Lower leg skin (tissue), 4 donors: ENCODE measurements around the gene AOC2. TPM values are rescaled to one million over a fixed set of nuclear protein-coding genes. Genes with fewer than 3 reads are reported as not detected.

Source experiments
- DNase-seq, 2 donors: peaks; one replicate each; pipeline ENCODE4 v3.0.0-alpha.2; 2019; ENCODE audit warnings: low spot score in 2 of 2
- H3K4me3 ChIP-seq: fragments of 200-600 bp; sonication (generic); 2 replicates; pipeline ENCODE4 v1.5.1; 2017; ENCODE audit warnings: mild to moderate bottlenecking, low read depth; ENCODE audit not compliant: poor library complexity, severe bottlenecking
- POLR2A ChIP-seq, 2 donors: fragments of 450-650 bp; IDR thresholded peaks; one replicate each; pipeline ENCODE4 v1.6.1; 2016 to 2017; ENCODE audit warnings: antibody characterized with exemption in 2 of 2, mild to moderate bottlenecking in 1 of 2, moderate library complexity in 1 of 2
- WGBS, 2 donors: methylation state at CpG; one replicate each; pipeline ENCODE4 v1.1.5; 2018; 5-methylcytosine and 5-hydroxymethylcytosine counted together
- intact Hi-C: fragments of 100-400 bp; cut with DNase I; formaldehyde crosslinking; loops from one replicate; pipeline ENCODE4 v1.15.0; 2023; ENCODE audit warnings: low total_unique reads
- total RNA-seq, 4 donors: library from RNA; depleted of rRNA; stranded (reverse); fragments of >200 nt; gene quantifications; one replicate each; pipeline ENCODE4 v1.1.0, GENCODE V29; 2016
- TF ChIP-seq, protein P1 (sequence below), 3 donors: fragments of 450-650 bp; IDR thresholded peaks; one replicate each; pipeline ENCODE4 v1.5.1; 2016; ENCODE audit warnings: antibody characterized with exemption in 3 of 3, mild to moderate bottlenecking in 3 of 3, moderate library complexity in 2 of 3

AOC2 gene
- total RNA-seq, 4 donors from 2014 or later = 0.52 to 2.4 (median 1.2) TPM

DNA sequence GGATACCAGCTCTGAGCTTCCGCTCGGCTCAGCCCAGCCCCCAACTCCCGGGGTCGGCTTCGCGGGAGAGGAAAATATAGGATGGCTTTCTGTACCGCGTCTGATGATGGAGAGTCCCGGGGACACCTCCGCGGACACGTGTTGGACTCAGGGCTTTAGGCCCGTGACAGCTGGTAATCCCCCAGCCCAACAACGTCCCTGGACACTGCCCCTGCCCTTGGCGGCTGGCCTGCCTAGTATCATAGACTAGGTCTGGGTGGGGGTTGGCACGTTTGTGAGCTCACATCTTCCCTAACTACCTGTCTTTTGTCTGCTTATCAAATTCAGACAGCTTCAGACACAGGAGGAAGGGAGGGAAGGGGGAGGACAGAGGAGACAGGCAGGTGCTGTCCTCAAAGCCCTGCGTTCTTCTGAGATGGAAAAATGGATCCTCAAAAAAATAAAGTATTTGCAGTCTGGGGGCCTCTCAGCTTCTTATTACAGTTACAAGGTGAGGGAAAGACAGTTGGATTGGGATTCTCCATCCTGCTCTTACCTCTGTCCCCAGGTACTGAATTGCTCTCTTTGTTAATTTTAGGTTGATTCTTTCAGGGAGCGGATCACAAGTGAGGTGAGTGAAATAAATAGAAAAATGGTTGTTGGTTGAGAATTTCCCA lies 10.5 kb upstream of the AOC2 start:
- intact Hi-C loops = no loop called here
- no peak for DNase-seq
- TF ChIP-seq POLR2A (IDR thresholded peaks at IDR 0.05) = no peak
- TF ChIP-seq, protein P1, sequence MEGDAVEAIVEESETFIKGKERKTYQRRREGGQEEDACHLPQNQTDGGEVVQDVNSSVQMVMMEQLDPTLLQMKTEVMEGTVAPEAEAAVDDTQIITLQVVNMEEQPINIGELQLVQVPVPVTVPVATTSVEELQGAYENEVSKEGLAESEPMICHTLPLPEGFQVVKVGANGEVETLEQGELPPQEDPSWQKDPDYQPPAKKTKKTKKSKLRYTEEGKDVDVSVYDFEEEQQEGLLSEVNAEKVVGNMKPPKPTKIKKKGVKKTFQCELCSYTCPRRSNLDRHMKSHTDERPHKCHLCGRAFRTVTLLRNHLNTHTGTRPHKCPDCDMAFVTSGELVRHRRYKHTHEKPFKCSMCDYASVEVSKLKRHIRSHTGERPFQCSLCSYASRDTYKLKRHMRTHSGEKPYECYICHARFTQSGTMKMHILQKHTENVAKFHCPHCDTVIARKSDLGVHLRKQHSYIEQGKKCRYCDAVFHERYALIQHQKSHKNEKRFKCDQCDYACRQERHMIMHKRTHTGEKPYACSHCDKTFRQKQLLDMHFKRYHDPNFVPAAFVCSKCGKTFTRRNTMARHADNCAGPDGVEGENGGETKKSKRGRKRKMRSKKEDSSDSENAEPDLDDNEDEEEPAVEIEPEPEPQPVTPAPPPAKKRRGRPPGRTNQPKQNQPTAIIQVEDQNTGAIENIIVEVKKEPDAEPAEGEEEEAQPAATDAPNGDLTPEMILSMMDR (IDR thresholded peaks at IDR 0.05) = no peak
- H3K4me3 ChIP-seq = peak overlapping the region; percentile 69
- 6 to 8% methylated on average over 12 to 18 of the region's 18 CpGs for WGBS, 2 donors

DNA sequence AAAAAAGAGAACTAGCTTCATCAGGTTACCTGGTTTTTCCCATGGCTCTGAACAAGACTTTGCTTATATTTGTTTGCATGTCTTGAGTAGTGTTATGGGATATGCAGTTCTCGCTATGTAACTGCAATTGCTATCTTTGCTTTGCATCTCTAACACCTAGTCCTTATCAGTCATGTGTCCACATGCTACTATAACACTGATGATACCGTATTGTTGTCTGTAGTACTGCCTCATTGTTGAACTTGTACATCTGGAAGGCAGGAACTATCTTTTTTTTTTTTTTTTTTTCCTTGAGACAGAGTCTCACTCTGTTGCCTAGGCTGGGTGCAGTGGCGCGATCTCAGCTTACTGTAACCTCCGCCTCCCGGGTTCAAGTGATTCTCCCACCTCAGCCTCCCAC lies 8.6 kb upstream of the AOC2 start:
- H3K4me3 ChIP-seq = no peak overlapping the region
- no peak for DNase-seq
- 99% methylated on average over 6 of the region's 6 CpGs for WGBS, 2 donors
- no peak for TF ChIP-seq POLR2A (IDR thresholded peaks at IDR 0.05)
- TF ChIP-seq, protein P1 (IDR thresholded peaks at IDR 0.05) = no peak
- intact Hi-C loops = no loop called here

DNA sequence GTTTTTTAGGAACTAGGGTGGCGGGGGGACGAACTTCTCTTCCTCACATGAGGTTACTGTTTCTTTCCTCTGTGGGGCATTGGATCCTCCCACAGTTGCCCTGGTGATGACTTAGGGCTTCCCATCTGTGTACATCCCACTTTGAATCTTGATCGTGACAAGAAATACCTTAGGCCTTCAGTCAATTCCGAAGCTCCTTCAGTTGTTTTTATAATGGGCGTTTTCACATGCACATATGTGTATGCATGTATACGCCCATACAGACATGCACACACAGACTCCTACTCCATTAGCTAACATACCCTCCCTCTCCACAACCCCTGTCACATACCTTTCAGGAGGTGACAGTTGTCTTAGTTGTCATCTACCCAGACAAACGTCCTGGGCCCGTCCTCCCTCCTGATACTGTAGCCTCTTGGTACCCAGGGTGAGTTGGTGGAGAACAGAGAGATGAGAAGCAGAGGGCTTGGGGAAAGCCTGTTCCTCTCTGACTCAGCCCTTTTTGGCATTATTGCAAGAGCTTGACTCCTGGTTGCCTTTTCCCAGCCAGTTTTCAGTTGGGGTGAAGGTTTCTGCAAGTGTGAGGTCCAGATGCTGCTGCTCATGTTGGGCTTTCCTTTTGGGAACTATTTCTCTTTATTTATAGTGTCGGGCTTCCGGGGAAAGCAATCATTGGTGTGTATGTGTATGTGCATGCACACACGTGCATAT lies 2.2 kb upstream of the AOC2 start:
- no peak for TF ChIP-seq POLR2A (IDR thresholded peaks at IDR 0.05)
- TF ChIP-seq, protein P1 (IDR thresholded peaks at IDR 0.05) = no peak
- intact Hi-C loops = loop anchor here (10.0 kb wide), 1 partner anchor 93 kb away; no protein-coding TSS in a partner anchor

DNA sequence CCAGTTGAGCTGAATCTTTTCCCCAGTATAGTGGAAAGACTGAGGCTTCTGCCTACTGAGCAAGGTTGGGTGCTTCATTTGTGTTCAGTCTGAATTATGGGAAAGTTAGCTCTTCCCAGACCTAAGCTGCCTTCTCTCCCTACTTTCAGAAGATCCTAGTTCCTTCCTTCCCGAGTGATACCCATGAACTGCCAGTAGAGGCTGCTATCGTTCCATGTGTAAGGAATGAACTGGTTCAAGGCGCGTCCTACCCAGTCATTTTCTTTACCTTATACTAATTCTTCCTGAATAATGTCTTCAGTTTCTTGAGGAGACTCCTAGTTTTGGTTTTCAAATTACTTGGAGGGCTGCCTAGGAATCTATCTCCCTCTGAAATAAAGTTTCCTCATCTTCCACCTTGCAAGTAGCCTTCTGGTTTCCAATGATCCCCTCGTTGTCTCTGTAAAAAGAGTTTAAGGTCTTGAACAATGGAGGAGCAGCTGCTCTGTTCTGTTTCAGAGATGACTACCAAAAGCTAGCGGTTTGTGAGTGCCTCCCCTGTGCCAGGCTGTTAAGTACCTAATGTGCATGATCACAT lies 934 bp upstream of the AOC2 start:
- H3K4me3 ChIP-seq = no peak overlapping the region
- TF ChIP-seq, protein P1 (IDR thresholded peaks at IDR 0.05) = peak in 1 of 3 donors; percentile 96
- TF ChIP-seq POLR2A (IDR thresholded peaks at IDR 0.05) = no peak
- WGBS, 2 donors = 31 to 33% methylated on average over 6 of the region's 6 CpGs
- intact Hi-C loops = loop anchor here (10.0 kb wide), 1 partner anchor 91 kb away; no protein-coding TSS in a partner anchor
- no peak for DNase-seq

More for the DNA sequence above, 2.2 kb upstream of the AOC2 start:
- WGBS, 2 donors = 71 to 72% methylated on average over 11 of the region's 11 CpGs
- DNase-seq = no peak
- H3K4me3 ChIP-seq = no peak overlapping the region

DNA sequence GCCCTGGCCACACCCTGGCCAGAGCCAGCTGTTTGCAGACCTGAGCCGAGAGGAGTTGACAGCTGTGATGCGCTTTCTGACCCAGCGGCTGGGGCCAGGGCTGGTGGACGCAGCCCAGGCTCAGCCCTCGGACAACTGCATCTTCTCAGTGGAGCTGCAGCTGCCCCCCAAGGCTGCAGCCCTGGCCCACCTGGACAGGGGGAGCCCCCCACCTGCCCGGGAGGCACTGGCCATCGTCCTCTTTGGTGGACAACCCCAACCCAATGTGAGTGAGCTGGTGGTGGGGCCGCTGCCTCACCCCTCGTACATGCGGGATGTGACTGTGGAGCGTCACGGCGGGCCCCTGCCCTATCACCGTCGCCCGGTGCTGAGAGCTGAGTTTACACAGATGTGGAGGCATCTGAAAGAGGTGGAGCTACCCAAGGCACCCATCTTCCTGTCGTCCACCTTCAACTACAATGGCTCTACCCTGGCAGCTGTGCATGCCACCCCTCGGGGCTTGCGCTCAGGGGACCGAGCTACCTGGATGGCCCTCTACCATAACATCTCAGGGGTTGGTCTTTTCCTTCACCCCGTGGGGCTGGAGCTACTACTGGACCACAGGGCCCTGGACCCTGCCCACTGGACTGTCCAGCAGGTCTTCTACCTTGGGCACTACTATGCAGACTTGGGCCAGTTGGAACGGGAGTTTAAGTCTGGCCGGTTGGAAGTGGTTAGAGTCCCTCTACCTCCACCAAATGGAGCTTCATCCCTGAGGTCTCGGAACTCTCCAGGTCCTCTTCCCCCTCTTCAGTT lies 578 bp downstream of the AOC2 start:
- DNase-seq = no peak
- 92% methylated on average over 22 to 23 of the region's 24 CpGs for WGBS, 2 donors
- TF ChIP-seq, protein P1 (IDR thresholded peaks at IDR 0.05) = no peak
- TF ChIP-seq POLR2A (IDR thresholded peaks at IDR 0.05) = no peak
- no peak overlapping the region for H3K4me3 ChIP-seq
- intact Hi-C loops = loop anchor here (5.0 to 10.0 kb wide), 2 partner anchors 90 to 152 kb away; partner anchors contain the start of gene RPL27
